GM19099 (cell line): ENCODE measurements around the gene NHSL2.

Experiments
- POLR2A ChIP-seq: IDR thresholded peaks from 3 replicates; pipeline ENCODE4 v1.6.1; 2011; ENCODE audit warnings: low read depth; ENCODE audit not compliant: insufficient read length; ENCODE audit errors: extremely low read depth

Gene NHSL2

DNA sequence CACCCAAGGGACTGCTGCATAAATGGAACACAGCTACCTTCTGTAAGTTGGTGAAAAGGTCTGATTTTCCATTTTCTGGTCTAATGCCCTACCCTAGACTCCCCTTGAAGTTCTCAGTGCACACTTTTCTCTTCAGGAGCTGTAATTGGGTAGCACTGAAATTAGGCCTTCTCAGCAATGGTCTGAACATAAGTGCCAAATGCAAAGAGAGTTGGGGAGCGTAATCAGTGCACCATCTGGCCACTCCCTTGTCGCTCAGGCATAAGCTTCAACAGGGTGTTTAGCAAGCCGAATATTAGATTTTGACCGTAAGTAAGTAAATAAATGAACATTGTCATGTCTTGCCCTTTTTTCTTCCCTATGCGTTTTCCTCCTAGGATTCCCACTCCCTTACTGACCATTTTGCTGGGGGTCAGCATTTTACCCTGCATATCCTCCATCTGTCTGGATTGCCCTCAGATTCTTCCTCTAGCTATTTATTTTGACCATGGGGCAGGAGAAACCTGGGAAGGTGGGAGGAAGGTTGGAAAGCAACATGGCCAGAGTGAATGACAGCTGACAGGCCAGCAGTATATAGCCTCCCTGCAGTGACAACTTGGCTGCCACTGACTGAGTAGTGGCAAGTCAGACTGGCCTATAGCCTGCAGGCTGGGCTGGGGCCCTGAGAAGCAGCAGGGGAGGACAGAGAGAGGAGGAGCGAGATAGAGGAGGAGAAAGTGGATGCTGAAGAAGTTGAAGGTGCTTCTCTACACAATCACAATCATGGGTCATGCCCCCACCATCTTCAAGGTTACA lies 2.7 kb downstream of the NHSL2 start:
- no peak for TF ChIP-seq POLR2A

DNA sequence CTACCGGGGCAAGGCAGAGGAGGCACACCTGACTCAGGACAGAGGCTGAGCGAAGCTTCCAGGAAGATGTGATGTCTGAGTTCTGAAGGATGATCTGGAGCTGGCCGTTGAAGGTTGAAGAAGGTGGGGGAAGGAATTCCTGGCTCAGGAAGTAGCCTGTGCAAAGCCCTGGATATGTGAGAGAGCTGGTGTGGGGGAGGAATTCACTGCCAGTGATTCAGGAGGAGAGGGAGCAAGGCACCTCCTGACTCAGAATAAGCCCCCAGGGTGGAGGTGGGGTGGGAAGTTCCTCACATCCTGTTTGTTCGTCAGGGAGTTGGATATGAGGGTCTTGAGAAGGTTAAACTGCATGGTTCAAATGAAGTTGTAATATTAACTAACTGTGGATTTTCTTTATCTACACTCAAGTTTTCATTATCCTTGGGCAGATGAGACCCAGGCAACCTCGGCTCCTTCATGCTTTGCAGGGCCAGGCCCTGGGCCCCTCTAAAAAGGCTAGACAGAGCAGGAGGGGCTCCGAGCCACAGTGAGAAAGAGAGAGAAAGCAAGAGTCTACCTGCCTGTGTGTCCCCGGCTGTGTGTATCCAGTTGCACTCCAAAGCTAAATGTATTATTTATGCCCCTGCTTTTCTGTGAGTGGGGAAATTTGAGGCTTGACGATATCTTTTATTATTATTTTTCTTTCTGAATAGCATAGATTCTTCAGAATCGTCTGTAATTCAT lies 7.1 kb downstream of the NHSL2 start:
- TF ChIP-seq POLR2A: no peak

DNA sequence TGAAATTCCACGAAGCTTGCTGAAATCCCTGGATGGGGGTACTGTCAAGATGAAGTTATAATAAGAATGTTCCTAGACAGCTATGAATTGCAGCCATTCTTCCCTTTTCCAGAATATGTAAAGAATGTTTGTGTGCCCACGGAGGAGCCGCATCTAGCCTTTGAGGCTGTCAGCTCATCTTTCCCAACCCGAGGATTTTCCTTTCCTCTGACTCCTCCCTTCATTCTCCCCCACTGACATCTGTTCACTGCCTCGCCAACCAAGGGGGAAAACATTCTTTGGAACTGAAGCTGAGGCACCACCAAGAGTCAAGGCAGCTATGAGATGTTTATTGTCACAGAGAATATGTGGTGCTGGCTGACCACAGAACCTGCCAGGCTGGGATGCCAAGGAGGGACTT lies 8.8 kb downstream of the NHSL2 start:
- TF ChIP-seq POLR2A: no peak

DNA sequence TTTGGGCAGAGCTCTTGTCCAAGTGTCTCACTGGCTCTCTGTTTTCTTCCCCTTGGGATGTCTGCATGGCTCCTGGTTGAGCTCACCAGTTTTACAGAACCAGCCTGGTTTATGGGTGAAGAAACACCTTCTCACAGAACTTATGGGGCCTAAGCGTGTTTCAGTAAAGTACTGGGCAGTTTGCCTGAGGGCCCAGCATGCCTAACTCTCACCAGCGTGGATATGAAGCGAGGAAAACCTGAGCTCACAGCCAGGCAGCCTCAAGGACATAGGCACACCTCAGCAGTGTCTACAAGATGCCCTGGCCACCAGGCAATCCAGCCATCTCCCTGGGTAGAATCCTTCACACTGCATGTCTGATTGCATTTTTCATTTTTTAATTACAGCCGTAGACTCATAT lies 9.2 kb downstream of the NHSL2 start:
- no peak for TF ChIP-seq POLR2A

DNA sequence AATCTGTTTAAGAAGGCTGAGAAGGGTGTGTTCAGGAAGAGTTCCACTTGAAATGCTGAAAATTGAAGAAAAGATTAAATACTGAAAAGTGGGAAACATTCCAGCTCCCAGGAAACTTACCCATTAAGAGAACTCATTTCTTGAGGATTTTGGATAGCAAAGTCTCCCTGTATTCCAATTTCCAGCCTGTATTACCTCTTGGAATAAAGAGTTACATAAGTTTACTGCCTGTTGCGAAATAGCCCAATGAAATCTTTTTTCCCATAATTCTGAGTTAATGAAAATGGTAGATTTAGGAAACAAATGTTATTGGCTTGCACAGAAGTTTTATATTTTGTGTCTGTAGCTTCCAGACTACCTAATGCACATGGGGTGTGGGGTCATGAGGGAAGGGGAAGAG lies 12.0 kb downstream of the NHSL2 start:
- no peak for TF ChIP-seq POLR2A

DNA sequence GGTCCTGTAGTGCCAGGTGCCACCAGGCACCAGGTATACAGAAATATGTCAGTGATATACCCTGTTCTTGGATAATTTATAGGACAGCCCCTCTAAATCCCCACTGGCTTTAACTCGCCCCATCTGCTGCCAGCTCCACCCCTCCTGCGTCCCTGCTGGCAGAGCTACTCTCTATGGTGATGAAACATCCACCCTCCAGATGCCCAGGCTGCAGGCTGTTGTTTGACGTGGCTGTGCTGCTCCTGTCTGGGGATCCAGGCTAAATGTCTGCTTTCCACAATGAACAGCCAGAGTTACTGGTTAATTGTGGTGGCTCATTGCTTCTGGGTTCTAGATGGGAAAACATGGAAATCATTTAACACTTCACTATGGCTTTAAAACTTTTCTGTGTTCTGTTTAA lies 12.9 kb downstream of the NHSL2 start:
- TF ChIP-seq POLR2A: no peak

DNA sequence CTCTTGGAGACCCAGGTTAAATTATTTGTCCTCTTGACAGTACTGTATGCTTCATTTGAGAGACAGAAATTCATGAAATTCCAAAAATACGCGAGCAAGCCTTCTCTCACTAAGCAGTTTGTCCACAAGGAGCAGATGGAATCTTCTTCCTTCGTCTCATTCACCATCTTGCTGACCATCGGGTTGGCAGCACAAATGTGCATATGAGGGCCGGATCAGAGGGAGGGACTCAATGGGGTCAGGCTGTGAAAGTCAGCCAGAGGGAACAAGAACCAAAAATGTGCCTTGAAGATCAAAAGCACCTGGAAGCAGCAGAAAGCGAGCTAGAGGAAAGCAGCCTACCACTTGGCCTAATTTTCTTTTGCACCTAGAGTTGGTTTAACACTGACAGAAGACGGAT lies 16.4 kb downstream of the NHSL2 start:
- TF ChIP-seq POLR2A: no peak

DNA sequence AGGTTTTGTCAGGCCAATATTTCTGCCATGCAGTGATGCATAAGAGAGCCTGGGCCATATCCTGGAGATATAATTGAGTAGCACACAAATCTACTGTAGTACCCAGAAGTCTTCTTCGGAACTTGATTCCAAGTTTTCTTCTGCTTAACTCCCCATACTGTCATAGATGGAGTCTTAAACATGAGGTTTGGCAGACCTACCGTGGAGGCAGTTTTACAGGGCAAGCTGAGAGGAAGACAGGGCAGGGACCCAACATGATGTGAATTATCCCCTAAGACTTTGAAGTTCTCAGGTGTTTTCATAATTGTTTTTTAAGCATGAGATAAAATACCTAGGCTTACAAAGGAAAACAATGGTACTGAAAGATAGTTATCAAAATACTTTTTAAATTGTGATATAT lies 18.2 kb downstream of the NHSL2 start:
- no peak for TF ChIP-seq POLR2A

DNA sequence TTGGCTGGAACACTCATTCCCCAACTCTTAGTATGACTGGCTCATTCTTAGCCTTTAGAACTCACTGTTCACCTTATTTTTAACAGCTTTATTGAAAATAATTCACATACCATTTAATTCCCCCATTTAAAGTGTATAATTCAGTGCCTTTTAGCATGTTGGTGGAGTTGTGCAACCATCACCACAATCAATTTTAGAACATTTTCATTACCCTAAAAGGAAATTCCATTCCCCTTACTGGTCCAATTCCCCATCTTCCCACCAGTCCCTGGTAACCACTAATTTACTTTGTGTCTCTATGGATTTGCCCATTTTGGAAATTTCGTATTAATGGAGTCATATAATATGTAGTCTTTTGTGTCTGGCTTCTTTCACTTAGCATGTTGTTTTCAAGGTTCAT lies 19.7 kb downstream of the NHSL2 start:
- TF ChIP-seq POLR2A: no peak

DNA sequence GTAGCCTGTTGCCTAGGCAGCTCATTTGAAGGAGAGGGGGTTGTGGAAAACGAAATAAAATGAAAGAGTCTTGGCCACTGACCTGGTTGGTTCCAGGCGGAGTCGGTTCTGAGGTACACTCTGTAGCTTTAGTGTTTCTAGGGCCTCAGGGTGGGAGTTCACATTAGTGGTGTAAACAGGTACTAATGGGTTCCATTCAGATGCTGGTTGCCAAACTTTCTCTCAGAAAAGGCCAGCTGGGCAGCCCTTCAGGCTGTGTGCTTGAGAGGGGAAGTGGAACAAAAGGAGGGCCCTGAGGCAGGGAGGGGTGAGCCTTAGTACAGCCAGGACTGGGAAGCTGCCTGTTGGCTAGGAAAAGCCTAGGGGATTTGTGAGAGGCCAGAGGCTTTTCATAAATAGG lies 24.8 kb downstream of the NHSL2 start:
- TF ChIP-seq POLR2A: no peak

DNA sequence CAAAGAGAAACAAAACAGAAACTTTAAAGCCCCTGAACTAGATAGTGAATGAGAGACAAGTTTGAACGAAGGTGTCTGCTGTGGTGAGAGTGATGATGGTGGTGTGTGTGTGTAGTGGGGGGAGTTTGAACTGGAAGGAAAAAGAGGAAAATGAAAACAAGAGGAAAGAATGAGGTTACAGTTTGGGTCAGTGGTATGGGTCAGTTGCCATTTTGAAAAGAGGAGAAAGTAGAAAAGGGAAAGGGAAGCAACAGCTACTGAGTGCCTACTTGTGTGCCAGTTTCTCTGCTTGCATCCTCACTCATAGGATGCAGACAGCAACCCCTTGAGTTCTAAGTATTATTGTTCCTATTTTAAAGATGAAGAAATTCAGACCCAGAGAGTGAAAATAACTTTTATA lies 26.0 kb downstream of the NHSL2 start:
- no peak for TF ChIP-seq POLR2A

DNA sequence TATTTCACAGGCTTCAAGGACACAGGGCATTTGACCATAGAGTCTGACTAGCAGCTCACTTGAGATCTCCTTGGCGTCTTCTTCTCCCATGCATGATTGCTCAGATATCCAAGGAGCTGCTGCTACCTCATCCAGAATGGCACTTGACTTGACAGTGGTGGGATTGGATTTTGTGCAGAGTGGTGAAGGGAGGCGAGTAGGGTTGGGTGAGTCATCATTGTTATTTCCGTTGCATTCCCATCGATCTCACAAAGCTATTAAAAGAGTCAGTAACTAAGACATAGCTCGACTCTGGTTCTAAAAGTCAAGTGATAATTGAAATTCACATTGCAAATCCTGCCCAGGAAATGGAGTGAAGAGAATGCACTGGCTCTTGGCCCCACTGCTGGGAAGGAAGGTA lies 27.7 kb downstream of the NHSL2 start:
- TF ChIP-seq POLR2A: no peak

DNA sequence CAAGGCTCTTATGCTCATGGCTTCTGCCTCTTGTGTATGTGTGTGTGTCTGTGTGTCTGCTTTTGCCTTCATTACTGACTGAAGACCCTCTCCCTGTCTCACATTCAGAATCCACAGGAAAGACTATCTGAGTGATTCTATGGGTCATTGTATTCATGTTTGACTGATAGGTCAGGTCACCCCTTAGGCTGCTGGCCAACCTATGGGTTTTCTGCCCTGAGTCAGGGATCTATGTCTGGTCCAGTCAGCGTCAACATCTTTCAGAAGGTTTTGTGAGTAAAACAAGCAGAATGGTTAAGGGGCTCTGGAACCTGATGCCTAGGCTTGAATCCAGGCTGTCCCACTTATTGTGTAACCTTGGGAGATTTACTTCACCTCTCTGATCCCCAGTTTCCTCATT lies 30.5 kb downstream of the NHSL2 start:
- no peak for TF ChIP-seq POLR2A

DNA sequence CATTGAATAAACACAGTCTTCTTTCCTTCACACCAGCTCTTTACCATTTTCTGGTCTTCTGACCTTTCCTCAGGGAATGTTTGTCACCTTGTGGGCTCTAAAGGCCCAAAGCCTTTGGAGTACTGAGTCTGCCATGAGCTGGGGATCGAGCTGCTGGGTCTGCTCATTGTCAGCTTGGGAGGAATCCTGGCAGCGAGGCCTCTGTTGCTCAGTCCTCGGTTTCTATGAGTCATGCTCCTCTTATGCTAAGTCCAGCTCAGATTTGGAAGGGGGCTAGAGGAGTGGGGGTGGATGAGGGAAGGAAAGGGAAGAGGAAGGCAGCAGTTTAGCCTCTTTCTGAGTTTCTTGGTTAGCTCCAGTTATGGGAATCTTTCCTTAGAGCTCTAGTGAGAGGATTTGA lies 31.1 kb downstream of the NHSL2 start:
- TF ChIP-seq POLR2A: no peak

DNA sequence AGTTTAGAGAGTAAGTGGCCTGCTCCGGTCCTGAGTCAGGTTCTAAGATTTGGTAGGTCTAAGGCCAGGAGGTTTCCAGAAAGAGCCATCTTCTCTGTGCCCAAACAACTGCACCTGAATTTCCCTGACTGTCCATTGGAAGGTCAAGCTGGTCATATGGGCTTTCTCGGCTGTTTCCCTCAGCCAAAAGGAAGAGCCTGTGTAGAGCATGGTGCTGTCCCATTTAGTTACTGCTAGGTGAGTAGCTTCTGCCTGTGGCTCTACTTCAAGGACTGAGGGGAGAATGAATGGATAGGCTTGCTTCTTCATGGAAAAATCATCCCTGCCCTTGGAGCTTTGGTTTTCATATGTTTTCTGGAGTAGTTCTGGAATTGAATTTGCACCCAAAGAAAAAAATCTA lies 33.7 kb downstream of the NHSL2 start:
- no peak for TF ChIP-seq POLR2A

DNA sequence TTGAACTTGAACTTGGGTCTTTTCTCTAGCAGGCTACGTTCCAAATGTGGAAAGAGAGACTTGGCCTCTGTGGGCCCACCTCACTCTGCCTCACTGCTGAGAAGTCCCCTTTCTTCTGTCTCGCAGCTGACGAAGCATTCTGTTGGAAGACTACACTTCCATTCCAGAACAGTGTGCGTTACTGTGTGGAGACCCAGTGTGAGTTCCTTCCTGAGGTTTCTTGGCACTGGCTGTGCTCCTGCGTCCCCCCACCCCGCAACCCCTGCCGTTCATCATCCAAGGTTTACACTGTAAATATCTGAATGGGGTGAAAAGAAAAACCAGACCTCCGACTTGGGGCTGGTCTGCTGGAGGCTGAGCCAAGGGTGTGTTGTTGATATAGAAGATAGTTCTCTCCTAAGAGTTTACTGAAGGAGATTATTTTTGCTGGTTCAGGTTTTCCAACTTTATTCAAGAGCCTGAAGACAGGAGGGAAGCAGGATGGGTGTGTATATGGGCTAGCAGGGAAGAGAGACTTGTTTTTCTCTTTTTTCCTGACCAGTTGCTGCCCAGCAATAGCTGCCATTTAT lies 34.7 kb downstream of the NHSL2 start:
- TF ChIP-seq POLR2A: no peak

DNA sequence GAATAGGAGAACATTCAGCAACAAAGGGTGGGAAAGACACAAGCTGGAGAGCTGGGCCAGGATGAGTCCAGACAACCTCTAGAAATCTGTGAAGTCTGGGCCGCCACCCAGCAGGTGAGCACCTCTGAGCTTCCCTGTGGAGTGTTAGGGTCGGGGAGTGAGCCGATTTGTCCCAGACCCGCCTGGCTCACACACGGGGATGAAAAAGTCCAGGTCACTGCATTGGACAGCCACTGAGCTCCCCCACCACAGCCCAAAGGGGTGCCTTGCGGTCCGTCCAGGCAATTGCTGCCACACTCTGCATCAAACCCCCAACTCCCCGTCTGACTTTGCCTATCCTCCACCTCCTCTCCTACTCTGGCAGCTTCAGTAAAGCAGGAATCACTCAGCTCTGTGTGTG lies 38.7 kb downstream of the NHSL2 start:
- TF ChIP-seq POLR2A: no peak

DNA sequence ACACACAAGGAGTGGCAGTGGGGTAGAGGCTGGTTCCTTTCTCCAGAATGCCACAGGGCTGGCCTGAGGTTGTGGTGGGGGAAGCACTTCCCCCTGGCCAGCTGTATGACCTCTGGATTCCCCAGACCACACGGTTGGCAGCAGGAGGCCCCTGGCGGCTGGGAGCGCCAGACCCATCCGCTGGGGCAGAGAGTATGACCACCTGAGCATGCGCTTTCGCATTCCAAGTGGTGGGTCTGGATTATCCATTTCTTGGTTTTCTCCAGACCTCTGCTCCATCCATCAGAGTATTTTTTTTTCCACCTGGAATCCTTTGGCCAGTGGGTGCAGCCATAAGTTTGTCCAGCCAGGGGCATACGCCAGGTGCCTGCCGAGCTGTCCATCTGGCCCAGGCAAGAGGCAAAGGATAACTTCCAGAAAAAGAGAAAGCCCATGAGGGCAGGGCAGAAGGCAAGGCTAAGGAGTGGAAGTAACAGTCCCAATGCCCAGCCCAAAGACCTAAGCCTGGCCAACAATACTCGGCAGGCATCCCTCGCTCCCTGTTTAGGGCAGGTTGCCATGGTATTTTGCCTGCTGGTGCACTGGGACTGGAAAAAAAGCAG lies 39.3 kb downstream of the NHSL2 start:
- no peak for TF ChIP-seq POLR2A
